Right kidney (tissue), 1 donor: ENCODE data around the gene GALK1.

ENCODE experiments used
- DNase-seq: peaks from one replicate; pipeline ENCODE4 v3.0.0-alpha.2; 2016

GALK1 gene

DNA sequence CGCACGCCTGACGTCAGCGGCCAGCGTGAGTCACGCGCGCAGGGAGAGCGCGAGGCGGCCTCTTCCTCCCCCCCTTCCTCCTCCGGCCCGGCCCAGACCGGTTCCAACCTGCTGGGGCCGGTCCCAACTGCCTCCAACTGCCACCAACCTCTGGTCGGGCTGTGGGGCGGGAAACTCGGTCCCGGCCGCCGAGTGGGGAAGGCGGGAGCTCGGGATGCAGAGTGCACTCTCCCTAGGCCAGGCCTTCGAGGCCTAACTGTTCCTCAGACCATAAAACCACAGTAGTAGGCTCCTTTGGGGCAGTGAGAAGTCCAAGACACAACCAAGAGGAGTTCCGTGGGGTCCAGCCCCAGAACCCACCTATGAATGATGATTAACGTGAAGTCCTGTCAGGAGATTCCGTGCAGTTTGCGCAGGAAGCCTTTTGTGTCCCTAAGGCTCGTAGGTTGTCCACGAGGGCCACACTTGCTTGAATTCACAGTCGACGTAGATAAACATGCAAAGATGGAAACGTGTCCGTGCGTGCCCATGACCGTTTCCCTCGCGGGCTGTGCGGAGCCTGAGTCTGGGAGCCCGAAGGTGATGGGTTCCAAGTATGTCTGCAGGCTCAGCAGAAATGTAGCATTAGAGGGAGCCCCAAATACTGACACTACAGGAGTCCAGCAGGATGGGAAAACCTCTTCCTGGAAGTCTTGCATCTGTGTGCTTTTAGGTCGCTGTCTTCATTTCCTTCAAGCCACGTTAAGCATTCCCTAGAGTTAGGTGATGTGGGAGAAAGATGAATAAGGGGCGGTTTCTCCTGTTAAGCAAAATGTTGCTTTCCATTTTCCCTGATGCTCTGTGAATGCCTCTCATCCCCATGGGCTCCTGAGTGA is 20.3 kb upstream of the GALK1 start:
- DNase-seq = no peak

DNA sequence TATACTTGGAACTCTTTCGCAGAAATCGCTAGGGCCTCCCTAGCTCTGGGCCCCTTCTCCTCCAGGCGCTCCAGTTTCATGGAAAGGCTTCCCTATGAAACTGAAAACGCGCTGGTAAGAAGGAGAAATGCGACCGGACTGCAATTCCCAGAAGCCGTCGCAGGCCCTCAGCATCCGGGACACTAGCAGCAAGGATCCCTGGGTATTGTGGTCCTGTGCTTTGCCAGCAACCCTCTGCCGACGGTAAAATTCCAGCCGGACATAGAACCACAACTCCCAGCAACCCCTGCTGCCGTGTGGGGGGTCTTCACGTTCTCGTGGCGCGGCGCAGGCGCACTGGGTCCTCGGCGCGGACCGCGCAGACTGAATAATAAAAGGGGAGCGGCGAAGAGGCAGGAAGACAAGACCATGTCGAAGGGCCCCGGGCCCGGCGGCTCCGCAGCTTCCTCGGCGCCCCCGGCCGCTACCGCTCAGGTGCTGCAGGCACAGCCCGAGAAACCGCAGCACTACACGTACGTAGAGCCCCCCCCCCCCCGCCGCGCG is 19.6 kb upstream of the GALK1 start, which contains the start of gene UNK:
Gene UNK, plus strand, starts transcription at position 334 of the 543 bp plus-strand sequence. Its CDS starts 75 bp downstream, at position 409.
- peak; percentile 100 for DNase-seq

GRCh38 chr17:75783803-75784472 is 18.9 kb upstream of the GALK1 start:
- DNase-seq = no peak

- DNase-seq = peak; percentile 54
These were observed 18.2 kb upstream of the GALK1 start for GRCh38 chr17:75783069-75783783.

GRCh38 chr17:75779987-75780889 is 15.2 kb upstream of the GALK1 start:
- no peak for DNase-seq

DNA sequence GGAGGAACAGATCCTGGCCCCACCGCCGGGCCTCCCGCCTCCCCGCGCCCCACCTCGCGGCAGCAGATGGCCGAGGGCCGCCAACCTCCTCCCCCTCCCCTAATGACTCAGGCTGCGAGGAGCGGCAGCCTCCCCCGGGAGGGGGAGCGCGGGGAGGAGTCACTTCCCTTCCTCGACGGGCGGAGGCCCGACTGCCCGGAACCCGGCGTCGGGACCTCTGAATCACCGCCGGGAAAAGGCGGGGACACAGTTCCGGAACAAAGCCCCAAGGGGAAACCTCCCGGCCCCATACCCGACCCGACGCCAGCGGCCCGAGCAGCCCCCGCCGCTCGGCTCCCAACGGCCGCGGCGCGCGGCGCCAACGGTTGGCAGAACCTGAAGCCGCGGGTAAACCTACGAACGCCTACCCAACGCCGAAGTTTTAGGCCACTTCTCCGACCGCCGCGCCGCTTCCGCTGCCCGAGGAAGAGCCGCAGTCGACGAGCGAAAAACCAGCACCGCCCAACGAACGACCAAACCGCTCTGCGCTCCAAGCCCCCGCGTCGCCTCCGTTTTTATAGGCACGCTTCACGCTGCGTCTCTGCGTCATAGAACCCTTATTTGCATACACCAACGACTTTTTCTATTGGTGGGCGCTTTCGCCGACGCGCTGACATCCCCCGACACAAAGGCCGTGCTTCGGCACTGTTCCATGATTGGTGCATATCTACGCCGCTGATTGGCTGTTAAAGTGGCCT is 14.4 kb upstream of the GALK1 start:
- peak; percentile 89 for DNase-seq

DNA sequence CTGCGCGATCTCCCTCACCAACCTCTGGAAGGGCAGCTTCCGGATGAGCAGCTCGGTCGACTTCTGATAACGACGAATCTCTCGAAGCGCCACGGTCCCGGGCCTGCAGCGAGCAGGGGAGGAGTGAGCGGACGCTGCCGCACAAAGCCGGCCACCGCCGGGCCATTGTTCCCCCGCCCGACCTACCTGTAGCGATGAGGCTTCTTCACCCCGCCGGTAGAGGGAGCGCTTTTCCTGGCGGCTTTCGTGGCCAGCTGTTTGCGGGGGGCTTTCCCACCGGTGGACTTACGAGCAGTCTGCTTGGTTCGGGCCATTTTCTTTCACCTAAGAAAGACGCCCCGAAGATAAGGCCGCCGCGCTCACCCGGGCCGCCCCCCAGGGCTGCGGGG is 13.9 kb upstream of the GALK1 start:
- peak; percentile 66 for DNase-seq

DNA sequence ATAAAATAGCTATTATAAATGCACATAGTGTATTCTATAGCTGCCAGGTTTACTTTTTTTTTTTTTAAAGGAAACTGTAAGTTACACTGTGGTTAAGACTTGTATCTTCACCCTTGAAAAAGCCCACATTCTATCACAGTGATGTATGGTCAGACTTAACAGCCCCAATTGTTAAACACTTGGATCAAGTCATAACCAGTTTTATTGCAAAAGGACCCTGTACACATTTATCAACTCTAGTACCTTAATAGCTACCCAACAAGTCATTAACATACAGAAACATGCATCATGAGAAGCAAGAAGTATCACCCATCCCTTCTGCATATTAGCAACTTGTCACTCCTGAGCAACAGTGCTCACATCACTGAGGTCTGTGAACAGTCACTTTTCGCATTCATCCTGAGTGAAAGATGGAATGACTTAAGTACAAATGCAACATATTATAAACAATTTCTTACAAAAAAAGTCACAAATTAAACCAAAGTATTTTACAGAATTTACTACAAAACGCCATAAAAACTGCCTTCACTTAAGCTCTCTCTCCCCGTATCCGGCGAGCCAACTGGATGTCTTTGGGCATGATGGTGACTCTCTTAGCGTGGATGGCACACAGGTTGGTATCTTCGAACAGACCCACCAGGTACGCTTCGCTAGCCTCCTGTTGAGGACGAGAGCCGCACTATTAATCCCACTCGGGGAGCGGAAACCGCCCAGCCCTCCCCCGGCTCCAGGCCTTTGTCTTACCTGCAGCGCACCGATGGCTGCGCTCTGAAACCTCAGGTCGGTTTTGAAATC is 13.3 kb upstream of the GALK1 start:
- peak; percentile 37 for DNase-seq

DNA sequence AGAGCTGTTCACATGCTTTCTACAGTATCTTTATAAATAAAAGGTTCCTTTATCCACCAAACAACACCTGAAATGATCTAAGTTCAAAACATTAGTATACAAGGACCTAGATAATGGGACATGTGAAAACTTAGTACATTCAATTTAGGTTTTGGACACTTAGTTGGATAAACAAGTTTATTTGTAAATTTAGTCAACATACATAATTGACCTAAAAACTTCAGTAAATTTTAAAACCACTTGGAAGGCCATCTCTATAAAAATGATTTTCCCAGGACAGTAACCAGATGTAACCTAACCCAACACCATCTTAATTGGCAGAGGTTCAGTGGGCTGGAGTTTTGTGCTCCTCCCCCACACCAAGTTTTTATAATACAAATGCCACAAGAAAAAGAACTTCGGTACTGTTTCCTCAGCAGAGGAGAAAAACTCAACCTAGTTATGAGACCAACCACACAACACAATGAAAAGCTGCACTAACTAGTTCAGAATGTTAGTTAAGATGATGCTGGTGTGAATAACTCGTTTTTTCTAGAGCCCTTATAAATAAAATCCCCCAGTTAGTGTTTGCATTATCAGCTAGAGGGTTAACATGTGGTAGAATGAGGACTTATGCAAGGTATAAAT is 12.4 kb upstream of the GALK1 start:
- DNase-seq = no peak

GRCh38 chr17:75776386-75777295 is 11.6 kb upstream of the GALK1 start:
- DNase-seq = no peak

DNA sequence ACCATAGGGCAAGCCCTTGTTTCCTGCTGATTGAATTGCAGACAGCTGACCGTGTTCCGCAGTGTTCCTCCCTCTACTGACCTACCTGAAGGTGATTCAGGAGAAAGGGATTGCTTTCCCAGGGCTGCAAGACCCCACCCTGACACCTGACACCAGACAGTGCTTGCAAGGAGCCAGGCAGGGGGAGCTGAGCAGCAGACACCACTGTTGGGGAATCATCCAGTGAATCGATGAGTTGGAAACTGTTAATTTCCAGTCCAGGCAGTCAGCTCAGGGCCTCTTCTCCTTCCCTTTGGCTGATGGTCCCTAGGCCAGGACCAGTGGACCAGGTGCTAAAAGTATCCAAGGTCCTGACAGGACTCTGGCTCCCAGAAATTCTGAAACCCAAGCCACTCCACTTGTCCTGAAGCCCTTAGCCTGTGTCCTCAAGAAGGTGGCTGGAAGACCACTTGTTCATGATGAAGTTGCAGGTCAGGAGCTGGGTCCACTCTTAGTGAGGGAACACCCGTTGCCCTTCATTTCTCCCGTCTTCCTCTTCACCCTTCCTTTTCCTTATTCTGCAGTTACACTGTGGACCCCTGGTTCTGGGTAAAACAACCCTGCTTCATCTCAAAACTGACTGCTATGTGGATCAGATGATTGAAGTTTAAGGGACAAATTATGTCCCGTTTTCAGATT is 10.1 kb upstream of the GALK1 start:
- peak; percentile 64 for DNase-seq

DNA sequence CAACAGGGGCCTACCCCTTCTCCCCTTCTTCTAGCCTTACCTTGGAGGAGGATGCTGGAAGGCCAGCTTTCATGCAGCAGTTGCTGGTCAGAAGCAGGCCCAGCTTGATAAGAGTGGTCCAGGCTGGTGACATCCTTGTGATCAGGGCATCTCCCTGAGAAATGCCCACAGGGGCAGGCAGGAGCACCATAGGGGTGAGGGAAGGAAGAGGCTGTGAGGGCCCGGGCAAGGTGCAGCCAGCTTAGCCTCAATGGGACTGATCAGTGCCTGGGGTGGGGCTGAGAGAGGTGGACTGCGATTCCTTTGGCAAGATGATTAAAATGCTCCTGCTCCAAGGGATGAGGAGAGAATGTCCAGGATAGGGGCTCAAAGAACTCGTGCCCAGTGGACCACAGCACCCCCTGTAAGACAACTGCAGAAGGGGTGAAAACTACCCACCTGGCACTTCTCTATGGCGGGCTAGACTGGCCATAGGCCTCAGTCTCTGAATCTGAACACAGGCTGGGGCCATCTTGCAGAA is 9.5 kb upstream of the GALK1 start:
- DNase-seq = peak; percentile 63

DNA sequence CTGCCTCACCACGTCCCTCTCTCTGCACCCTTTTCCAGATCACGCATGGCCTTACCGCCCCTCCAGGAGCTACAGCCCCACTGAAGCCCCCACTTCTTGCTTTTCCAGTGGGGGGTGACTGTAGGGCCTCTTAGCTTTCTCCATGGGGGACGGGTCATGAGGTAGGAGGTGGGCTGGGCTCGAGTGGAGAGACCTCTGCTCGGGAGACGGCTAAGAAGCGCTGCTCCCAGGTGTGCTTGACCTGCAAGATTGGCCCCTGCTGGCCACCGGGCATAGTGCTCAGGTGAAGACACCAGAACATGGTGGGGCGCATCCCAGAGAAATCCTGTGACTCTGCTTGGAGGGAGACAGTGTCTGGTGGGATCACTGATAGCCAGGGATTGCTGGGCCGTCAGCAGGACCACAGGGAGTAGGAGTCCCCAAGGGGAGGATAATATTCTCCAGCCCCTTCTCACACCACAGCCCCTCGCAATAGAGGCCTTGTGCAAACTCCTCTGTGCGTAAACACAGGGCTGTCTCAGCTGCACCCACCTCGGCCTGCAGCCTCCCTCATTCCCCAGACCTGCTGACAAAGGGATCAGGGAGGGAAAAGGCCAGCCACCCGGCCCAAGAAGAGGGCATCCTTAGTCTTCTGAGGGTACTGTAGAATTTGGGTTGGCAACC is 8.9 kb upstream of the GALK1 start:
- DNase-seq = no peak

DNA sequence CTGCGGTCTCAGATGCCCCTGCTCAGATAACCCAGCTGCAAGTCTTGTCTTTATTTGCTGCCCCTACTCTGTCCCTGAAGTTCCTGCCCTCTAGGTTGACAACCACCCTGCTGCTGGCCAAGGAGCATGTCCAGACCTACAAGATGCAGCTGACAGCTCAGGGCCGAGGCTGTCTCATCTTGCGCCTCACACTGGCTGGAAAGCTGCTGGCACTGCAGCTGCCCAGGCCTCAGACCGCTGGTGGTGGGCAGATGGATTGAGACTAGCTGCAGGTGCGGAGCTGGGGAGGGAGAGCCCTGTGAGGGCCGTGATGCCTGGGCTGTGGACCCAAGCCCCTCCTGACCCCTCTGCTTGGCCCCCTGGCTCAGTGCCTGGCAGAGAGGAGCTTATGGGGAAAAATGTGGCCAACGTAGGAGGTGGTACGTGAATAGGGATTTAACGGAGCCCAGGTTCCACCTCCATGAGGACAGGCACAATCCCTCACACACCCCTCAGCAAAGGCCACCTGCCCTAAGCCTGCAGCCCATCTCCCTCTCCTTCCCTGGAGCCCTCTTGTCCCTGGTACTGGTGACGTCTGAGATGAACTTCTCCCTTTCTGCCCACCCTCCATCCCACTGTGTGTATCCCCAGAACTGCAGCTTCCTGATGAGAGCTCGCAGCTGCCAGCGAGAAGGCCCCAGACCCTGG is 8.3 kb upstream of the GALK1 start:
- no peak for DNase-seq

DNA sequence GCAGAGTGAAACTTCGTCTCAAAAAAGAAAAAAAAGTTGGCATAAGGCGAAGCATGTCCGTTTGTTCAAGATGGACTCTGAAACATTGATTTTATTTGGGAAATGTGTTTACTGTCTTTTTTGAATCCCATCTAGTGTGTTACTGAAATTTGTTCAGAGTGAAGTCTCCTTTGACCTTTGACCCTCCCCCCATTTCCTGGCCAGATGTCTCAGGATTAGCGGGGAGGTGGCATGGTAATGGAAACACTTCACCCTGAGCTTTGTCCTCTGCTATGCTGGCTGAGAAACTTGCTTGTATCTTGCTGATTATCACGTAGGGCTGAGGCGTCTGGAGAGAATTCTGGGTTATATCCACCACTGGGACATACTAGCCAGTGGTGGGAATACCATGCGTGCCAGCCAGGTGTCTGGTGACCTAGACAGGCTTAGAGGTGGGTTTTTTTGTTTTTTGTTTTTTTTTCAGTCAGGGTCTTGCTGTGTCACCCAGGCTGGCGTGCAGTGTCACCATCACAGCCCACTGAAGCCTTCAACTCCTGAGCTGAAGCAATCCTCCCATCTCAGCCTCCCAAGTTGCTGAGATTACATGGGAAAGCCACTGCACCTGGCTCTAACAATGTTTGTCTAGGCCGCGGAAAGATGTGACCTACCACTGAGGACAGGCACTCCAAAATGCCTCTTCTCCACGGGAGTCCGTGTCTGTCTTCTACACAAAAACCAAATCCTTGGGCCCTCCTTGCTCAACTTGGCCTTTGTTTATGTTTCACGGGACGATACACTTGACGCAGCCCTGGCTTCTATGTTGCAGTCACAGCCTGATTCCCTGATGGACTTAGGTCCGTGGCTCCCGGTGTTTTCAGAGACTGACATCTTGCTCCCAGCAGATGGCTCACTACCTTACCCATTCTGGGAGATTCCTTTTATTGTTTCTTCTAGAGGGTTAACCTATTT is 6.6 kb upstream of the GALK1 start:
- DNase-seq = no peak
